Activated CD8-positive, alpha-beta memory T cell treated with anti-CD3 and anti-CD28 coated beads, Interleukin-2, amount 10 ng/mL, durations not matched to agents 7 days and 5 days (primary cell): ENCODE measurements around the gene MRTFA. TPM values are rescaled to one million over a fixed set of nuclear protein-coding genes. Genes with fewer than 3 reads are reported as not detected.
"Not testable (repeated sequence)": the region's sequence is repeated elsewhere in the genome, so short reads cannot be mapped to it uniquely, and the experiment has no call there.

ENCODE experiments used
- ATAC-seq: fragments of 150-1000 bp; cut with Tn5 transposase; one replicate; pipeline ENCODE4 v1.10.0; 2021; ENCODE audit warnings: moderate library complexity
- CTCF ChIA-PET: fragments of 350-600 bp; sonication (Branson Sonifier 250); formaldehyde crosslinking; loops from one replicate; lab custom pipeline; 2021; ENCODE audit warnings: antibody characterized with exemption; lab: Charles Lee
- DNase-seq: peaks from one replicate; pipeline ENCODE4 v3.0.0-alpha.2; 2020
- H3K27ac Mint-ChIP-seq: one replicate; pipeline ENCODE4 v1.8.0; 2021; ENCODE audit warnings: mild to moderate bottlenecking, mixed read lengths
- H3K27me3 Mint-ChIP-seq: one replicate; pipeline ENCODE4 v1.8.0; 2021; ENCODE audit warnings: mixed read lengths
- H3K36me3 Mint-ChIP-seq: one replicate; pipeline ENCODE4 v1.8.0; 2021; ENCODE audit warnings: mild to moderate bottlenecking, mixed read lengths
- H3K4me1 Mint-ChIP-seq: one replicate; pipeline ENCODE4 v1.8.0; 2021; ENCODE audit warnings: mixed read lengths
- H3K4me3 Mint-ChIP-seq: one replicate; pipeline ENCODE4 v1.8.0; 2021; ENCODE audit warnings: mild to moderate bottlenecking, moderate library complexity, mixed read lengths
- H3K9me3 Mint-ChIP-seq: one replicate; pipeline ENCODE4 v1.8.0; 2022; ENCODE audit warnings: low read depth, mixed read lengths
- total RNA-seq, 2 experiments: library from RNA; stranded (reverse); gene quantifications; one replicate each; pipeline ENCODE4 v1.2.3, GENCODE V29; 2021

The MRTFA gene
- total RNA-seq, 2 experiments from 2014 or later = 59.4 to 74.0 TPM

DNA sequence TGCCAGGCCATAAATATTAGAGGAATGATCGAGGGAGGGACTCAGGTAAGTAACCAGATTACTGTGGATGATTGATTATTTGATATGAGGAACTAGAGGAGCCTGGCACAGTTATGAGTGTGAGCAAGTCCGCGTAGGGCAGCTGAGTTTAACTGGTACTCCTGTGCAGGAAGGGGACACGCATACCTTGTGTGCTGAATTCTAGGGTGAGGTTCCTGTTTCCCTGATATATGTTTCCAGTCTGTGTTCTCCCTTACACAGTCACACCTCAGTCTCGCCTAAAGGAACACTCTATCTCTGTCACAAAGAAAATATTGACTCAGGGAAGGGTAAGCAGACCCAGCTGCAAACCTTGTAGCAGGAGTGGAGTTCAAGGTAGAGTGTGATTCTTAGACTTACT lies 248.8 kb downstream of the MRTFA start:
- Mint-ChIP-seq H3K27me3 (no peaks in the 10 kb centered on the region), H3K4me3 (no peak overlapping the region), H3K4me1 (peaks cover 28% of the 10 kb centered on the region), H3K36me3 (peaks cover 7% of the 10 kb centered on the region), H3K9me3 (no peaks in the 10 kb centered on the region), H3K27ac (no peak overlapping the region)
- DNase-seq (no peak), ATAC-seq (no peak)
- CTCF ChIA-PET = interaction anchor here (1.7 kb wide), 1 partner anchor 11 kb away, joined by 5 read pairs; no protein-coding TSS in a partner anchor

DNA sequence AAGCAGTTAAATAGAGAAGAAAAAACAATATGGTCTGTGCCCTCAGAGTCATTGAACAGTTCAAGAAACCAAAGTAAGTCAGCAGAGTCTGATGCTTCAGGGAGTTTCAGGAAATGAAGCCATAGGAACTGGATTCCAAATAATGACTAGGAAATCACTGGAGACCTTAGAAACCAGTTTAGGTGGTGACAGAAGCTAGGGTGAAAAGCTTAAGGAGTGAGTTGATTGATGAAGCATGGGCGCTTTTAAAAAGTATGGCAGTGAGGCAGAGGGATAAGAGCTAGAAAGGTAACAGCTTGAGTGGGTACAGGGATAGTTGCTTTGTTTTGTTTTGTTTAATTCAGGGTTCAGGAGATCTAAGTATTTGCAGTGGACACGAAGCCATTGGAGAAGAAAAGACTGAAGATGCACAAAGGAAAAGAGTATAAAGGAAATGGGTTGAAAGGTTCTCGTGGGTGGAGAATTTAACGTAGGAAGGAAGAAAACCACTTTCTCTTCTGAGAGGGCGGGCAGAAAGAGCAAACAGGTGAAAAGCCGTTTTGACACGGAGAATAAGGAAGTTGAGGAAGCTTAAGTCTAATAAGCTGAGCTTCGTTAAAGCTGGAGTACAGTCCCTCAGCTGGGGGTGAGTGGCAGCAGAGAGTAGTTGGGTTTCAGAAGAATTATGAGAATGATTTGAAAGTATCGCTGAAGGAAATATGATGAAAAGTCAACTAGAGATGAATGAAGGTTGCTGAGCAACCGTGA lies 251.3 kb downstream of the MRTFA start:
- Mint-ChIP-seq H3K27me3 (no peaks in the 10 kb centered on the region), H3K4me1 (peaks cover 25% of the 10 kb centered on the region), H3K27ac (peak overlapping the region; percentile 88), H3K4me3 (peak overlapping the region; percentile 74), H3K9me3 (no peaks in the 10 kb centered on the region), H3K36me3 (peaks cover 7% of the 10 kb centered on the region)
- CTCF ChIA-PET = interaction anchor here (0.9 to 2.6 kb wide), 4 partner anchors 12 to 52 kb away, joined by 3 to 16 read pairs (median 4); no protein-coding TSS in a partner anchor
- peak; percentile 50 for DNase-seq
- peak; percentile 66 for ATAC-seq

DNA sequence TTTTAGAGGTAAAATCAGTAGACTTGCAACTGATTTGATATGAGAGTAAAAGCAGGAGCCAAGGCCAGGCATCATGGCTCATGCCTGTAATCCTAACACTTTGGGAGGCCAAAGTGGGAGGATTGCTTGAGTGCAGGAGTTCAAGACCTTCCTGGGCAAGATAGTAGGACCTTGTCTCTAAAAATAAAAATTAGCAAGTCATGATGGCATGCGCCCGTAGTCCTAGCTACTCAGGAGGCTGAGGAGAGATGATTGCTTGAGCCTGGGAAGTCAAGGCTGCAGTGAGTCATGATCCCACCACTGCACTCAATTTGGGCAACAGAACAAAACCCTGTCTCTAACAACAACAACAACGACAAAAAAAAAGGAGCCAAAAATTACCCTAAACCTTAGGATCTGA lies 252.6 kb downstream of the MRTFA start:
- DNase-seq = no peak
- Mint-ChIP-seq H3K36me3 (peaks cover 6% of the 10 kb centered on the region), H3K4me3 (no peak overlapping the region), H3K9me3 (no peaks in the 10 kb centered on the region), H3K27ac (no peak overlapping the region), H3K4me1 (peaks cover 23% of the 10 kb centered on the region), H3K27me3 (no peaks in the 10 kb centered on the region)
- CTCF ChIA-PET = no interaction called here
- no peak for ATAC-seq

DNA sequence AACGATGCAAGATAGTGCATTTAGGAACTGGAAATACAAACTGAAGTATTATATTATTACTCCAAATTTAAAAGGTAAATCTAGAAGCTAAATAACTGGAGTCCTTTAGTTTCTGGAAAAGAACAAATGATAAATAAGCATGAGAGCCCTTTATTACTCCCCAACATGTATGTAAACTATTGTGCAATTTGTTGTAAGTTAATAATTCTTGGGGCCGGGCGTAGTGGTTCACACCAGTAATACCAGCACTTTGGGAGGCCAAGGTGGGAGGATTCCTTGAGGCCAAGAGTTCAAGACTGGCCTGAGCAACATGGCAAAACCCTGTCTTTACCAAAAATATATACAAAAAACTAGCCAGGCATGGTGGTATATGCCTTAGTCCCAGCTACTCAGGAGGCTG lies 255.1 kb downstream of the MRTFA start:
- DNase-seq (no peak), ATAC-seq (no peak)
- Mint-ChIP-seq H3K27ac (no peak overlapping the region), H3K4me3 (no peak overlapping the region), H3K27me3 (no peaks in the 10 kb centered on the region), H3K4me1 (peaks cover 20% of the 10 kb centered on the region), H3K9me3 (no peaks in the 10 kb centered on the region), H3K36me3 (peaks cover 5% of the 10 kb centered on the region)
- CTCF ChIA-PET = interaction anchor here (1.3 to 1.5 kb wide), 2 partner anchors 11 to 541 kb away, joined by 3 to 4 read pairs; no protein-coding TSS in a partner anchor

DNA sequence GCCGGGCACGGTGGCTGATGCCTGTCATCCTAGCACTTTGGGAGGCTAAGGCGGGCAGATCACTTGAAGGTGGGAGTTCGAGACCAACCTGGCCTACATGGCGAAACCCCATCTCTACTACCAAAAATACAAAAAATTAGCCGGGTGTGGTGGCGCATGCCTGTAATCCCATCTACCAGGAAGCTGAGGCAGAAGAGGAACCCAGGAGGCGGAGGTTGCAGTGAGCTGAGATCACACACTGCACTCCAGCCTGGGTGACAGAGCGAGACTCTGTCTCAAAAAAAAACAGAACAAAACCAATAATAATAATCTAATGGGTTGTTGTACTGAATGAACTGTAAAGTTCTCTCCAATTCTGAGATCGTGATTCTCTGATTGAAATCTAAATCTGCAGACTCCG lies 258.1 kb downstream of the MRTFA start:
- not testable (repeated sequence) for DNase-seq, H3K27me3 Mint-ChIP-seq, H3K36me3 Mint-ChIP-seq, H3K4me1 Mint-ChIP-seq, H3K4me3 Mint-ChIP-seq, H3K9me3 Mint-ChIP-seq, H3K27ac Mint-ChIP-seq, ATAC-seq
- CTCF ChIA-PET = interaction anchor here (1.3 kb wide), 1 partner anchor 58 kb away, joined by 4 read pairs; no protein-coding TSS in a partner anchor

DNA sequence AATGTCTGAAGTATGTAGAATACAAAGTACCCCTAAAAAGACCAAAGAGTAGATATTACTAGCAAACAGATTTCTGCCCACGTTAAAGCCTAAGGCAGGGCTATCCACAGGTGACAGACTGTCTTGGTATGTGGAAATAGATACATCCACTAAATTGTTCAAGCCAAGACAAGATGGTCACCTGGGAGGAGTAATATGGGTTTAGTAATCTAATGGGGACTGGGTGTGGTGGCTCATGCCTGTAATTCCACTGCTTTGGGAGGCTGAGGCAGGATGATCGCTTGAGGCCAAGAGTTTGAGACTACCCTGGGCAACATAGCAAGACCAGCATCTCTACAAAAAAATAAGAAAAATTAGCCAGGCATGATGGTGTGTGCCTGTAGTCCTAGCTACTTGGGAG lies 258.6 kb downstream of the MRTFA start:
- Mint-ChIP-seq H3K4me3 (no peak overlapping the region), H3K36me3 (peaks cover 11% of the 10 kb centered on the region), H3K4me1 (peaks cover 3% of the 10 kb centered on the region), H3K9me3 (no peaks in the 10 kb centered on the region), H3K27ac (no peak overlapping the region), H3K27me3 (no peaks in the 10 kb centered on the region)
- CTCF ChIA-PET = interaction anchor here (1.3 kb wide), 1 partner anchor 59 kb away, joined by 4 read pairs; no protein-coding TSS in a partner anchor
- no peak for ATAC-seq
- no peak for DNase-seq

DNA sequence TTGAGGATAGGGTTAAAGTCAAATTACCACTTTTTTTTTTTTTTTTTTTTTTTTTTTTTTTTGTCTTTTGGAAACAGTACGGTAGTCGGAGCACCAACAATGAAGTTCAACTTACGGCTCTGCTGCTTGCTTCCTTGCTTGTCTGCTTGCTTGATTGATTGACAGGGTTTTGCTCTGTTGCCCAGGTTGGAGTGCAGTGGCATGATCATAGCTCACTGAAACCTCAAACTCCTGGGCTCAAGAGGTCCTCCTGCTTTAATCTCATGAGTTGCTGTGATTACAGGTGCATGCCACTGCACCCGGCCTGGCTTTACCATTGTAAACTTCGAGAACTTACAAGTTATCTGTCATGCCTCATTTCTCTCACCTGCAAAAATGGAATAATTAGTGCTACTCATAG lies 260.4 kb downstream of the MRTFA start:
- Mint-ChIP-seq H3K36me3 (peaks cover 11% of the 10 kb centered on the region), H3K4me1 (peaks cover 13% of the 10 kb centered on the region), H3K27me3 (no peaks in the 10 kb centered on the region), H3K27ac (no peak overlapping the region), H3K9me3 (no peaks in the 10 kb centered on the region), H3K4me3 (no peak overlapping the region)
- CTCF ChIA-PET = interaction anchor here (0.7 to 1.5 kb wide), 2 partner anchors 29 to 181 kb away, joined by 3 read pairs; no protein-coding TSS in a partner anchor
- ATAC-seq (no peak), DNase-seq (no peak)

DNA sequence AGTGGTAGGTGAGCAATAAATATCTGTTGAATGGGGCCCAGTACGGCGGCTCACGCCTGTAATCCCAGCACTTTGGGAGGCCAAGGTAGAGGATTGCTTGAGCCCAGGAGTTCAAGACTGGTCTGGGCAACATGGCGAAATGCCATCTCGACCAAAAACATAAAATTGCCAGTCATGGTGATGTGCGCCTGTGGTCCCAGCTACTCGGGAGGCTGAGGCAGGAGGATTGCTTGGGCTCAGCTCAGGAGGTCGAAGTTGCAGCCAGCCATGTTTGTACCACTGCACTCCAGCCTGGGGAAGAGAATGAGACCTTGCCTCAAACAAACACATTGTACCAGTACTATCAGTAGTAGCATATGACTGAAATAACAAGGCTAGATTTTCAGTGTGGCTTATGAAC lies 262.0 kb downstream of the MRTFA start:
- CTCF ChIA-PET = interaction anchor here (0.7 kb wide), 1 partner anchor 22 kb away, joined by 4 read pairs; no protein-coding TSS in a partner anchor
- Mint-ChIP-seq H3K9me3 (no peaks in the 10 kb centered on the region), H3K27ac (no peak overlapping the region), H3K36me3 (peaks cover 11% of the 10 kb centered on the region), H3K4me1 (peaks cover 17% of the 10 kb centered on the region), H3K4me3 (no peak overlapping the region), H3K27me3 (no peaks in the 10 kb centered on the region)
- no peak for ATAC-seq
- DNase-seq = no peak

DNA sequence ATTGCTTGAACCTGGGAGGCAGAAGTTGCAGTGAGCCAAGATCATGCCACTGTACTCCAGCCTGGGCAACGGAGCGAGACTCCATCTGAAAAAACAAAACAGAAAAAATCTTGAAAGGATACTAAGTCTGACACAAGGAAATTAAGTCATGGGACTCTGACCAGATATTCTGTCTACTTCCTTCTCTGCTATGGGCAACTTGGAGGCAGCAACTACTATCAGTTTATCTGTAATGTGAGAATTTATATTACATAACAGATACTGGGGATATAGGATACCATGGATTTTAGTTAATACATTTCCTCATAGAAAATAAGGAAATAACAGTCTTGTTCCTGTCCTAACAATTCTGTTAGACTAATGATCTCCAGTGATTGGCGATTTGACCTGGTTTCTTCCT lies 267.7 kb downstream of the MRTFA start:
- peaks cover 19% of the 10 kb centered on the region for H3K4me1 Mint-ChIP-seq
- DNase-seq (no peak), ATAC-seq (no peak)
- peak overlapping the region; percentile 8 for H3K27ac Mint-ChIP-seq
- CTCF ChIA-PET = interaction anchor here (1.0 to 2.0 kb wide), 3 partner anchors 14 to 21 kb away, joined by 4 to 7 read pairs (median 5); no protein-coding TSS in a partner anchor
- no peaks in the 10 kb centered on the region for H3K9me3 Mint-ChIP-seq
- H3K4me3 Mint-ChIP-seq = no peak overlapping the region
- H3K27me3 Mint-ChIP-seq = no peaks in the 10 kb centered on the region
- peaks cover 26% of the 10 kb centered on the region for H3K36me3 Mint-ChIP-seq

DNA sequence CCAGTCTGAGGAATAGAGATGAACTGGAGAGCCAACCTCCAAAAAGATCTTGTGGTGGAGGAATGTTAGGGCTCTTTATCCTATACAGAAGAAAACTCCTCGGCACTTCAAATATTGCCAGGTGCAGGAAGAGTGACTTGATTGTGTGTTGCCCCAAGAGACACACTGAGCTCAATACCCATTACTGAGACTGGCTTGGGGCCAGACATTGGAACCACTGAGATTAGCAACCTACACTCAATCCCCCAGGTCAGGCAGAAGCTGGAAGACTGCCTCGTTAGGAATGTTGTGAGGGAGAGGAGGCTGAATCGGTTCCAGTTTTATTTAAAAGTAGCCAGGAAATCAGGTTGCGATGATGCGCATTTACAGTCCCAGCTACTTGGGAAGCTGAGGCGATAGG lies 268.5 kb downstream of the MRTFA start:
- CTCF ChIA-PET = interaction anchor here (1.0 kb wide), 1 partner anchor 19 kb away, joined by 4 read pairs; no protein-coding TSS in a partner anchor
- Mint-ChIP-seq H3K27ac (no peak overlapping the region), H3K4me3 (no peak overlapping the region), H3K9me3 (no peaks in the 10 kb centered on the region), H3K27me3 (no peaks in the 10 kb centered on the region), H3K4me1 (peaks cover 15% of the 10 kb centered on the region), H3K36me3 (peaks cover 24% of the 10 kb centered on the region)
- DNase-seq (no peak), ATAC-seq (no peak)

DNA sequence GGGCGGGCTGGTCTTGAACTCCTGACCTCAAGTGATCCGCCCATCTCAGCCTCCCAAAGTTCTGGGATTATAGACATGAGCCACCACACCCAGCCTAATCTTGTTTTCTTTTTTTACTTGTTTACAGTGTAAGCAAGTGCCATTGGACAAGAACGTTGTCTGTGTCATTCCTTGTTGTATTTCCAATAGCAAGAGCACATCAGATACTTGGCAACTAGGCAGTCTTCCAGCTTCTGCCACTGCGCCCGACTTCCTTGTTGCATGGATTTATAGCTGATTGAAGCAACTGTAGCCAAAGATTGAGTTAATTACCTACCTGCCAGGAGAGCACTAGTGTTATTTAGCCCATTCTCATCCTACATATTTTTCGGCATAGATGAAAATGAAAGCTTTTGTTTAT lies 269.2 kb downstream of the MRTFA start:
- Mint-ChIP-seq H3K36me3 (peaks cover 29% of the 10 kb centered on the region), H3K27me3 (no peaks in the 10 kb centered on the region), H3K4me3 (no peak overlapping the region), H3K4me1 (peaks cover 10% of the 10 kb centered on the region), H3K27ac (no peak overlapping the region), H3K9me3 (no peaks in the 10 kb centered on the region)
- ATAC-seq (no peak), DNase-seq (no peak)
- CTCF ChIA-PET = interaction anchor here (2.1 kb wide), 1 partner anchor 19 kb away, joined by 7 read pairs; no protein-coding TSS in a partner anchor

DNA sequence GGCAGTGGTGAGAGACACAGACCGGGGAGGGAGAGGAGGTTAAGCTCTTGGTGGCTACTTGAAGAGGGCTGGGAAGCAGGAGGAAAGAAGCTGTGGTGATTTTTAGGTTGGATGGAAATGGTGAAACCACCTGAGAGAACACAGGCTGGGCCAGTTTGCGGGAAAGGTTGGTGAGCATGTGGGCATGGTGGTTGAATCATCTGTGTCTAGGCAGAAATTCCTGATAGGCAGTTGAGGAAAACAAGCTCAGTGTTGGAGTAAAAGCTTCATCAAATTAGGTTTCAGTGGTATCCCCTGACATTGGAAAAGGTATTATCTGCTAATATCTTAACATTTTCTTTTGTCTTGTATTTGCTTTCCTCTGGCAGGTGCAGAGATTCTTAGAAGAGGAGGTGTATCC lies 270.5 kb downstream of the MRTFA start:
- peaks cover 6% of the 10 kb centered on the region for H3K4me1 Mint-ChIP-seq
- no peak overlapping the region for H3K4me3 Mint-ChIP-seq
- ATAC-seq (no peak), DNase-seq (no peak)
- peaks cover 41% of the 10 kb centered on the region for H3K36me3 Mint-ChIP-seq
- CTCF ChIA-PET = interaction anchor here (2.1 kb wide), 1 partner anchor 18 kb away, joined by 7 read pairs; no protein-coding TSS in a partner anchor
- H3K27ac Mint-ChIP-seq = peak overlapping the region; percentile 38
- H3K27me3 Mint-ChIP-seq = no peaks in the 10 kb centered on the region
- H3K9me3 Mint-ChIP-seq = no peaks in the 10 kb centered on the region

DNA sequence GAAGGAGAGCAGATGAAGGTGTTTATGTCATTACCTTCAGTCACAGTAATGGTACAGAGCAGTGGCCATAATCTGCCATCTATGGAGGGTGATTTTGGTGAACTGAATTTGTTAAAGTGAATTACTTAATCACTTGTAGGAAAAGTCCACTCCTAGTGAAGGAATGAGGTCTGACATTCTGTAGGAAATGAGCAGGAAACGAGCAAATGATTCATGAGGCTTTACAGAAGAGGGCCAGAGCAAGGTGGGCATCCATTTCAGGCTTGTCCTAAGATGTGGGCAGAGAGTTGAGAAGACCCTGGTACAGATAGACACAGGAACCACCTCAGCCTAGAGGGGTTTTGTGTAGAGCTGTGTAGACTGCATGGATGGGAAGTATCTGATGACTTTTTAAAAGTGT lies 272.1 kb downstream of the MRTFA start:
- CTCF ChIA-PET = no interaction called here
- H3K27me3 Mint-ChIP-seq = no peaks in the 10 kb centered on the region
- peak overlapping the region; percentile 13 for H3K27ac Mint-ChIP-seq
- H3K4me3 Mint-ChIP-seq = no peak overlapping the region
- no peak for ATAC-seq
- H3K36me3 Mint-ChIP-seq = peaks cover 51% of the 10 kb centered on the region
- no peaks in the 10 kb centered on the region for H3K9me3 Mint-ChIP-seq
- H3K4me1 Mint-ChIP-seq = peaks cover under 1% of the 10 kb centered on the region
- no peak for DNase-seq
